GM12878 (cell line): ENCODE data around the gene PCYT1B.

Experiments used
- BCL11A ChIP-seq: IDR thresholded peaks from 2 replicates; pipeline ENCODE4 v1.6.1; 2011; ENCODE audit warnings: low read depth, low read length
- CREB1 ChIP-seq: IDR thresholded peaks from 2 replicates; pipeline ENCODE4 v1.6.1; 2012; ENCODE audit warnings: low read depth, mild to moderate bottlenecking, inconsistent platforms
- CTCF ChIP-seq, 3 experiments: IDR thresholded peaks in 2 of 3; conservative IDR thresholded peaks in 1 of 3; 2 replicates each; pipeline ENCODE4 v1.5.1; 2011; ENCODE audit warnings: low read depth in 3 of 3, low read length in 3 of 3, mild to moderate bottlenecking in 3 of 3, control low read depth in 2 of 3, moderate library complexity in 2 of 3, inconsistent platforms in 1 of 3, mixed read lengths in 1 of 3; ENCODE audit not compliant: control insufficient read depth in 2 of 3, insufficient read depth in 1 of 3; ENCODE audit errors: extremely low read depth in 1 of 3
- EP300 ChIP-seq, 2 experiments: fragments of 150-350 bp in 1 of 2; IDR thresholded peaks; 2 replicates each; pipeline ENCODE4 v1.6.1; 2011 to 2012; ENCODE audit warnings: low read depth in 2 of 2, low read length in 2 of 2, borderline replicate concordance in 1 of 2, improper control_type of control experiment in 1 of 2, inconsistent platforms in 1 of 2; ENCODE audit not compliant: control insufficient read depth in 1 of 2
- FOS ChIP-seq: IDR thresholded peaks from 3 replicates; pipeline ENCODE4 v1.6.1; 2011; ENCODE audit warnings: borderline replicate concordance; ENCODE audit not compliant: insufficient read length; ENCODE audit errors: extremely low read depth
- MYC ChIP-seq: IDR thresholded peaks from 2 replicates; pipeline ENCODE4 v1.6.1; 2011; ENCODE audit warnings: mild to moderate bottlenecking, low read length, moderate library complexity, inconsistent platforms; ENCODE audit not compliant: insufficient read depth, insufficient replicate concordance, insufficient read length, severe bottlenecking
- POLR2A ChIP-seq: IDR thresholded peaks from 2 replicates; pipeline ENCODE4 v1.6.1; 2011; ENCODE audit warnings: low read depth, mild to moderate bottlenecking, low read length
- SPI1 ChIP-seq: IDR thresholded peaks from 2 replicates; pipeline ENCODE4 v1.6.1; 2011; ENCODE audit warnings: low read depth, mild to moderate bottlenecking, low read length, moderate library complexity, borderline replicate concordance; ENCODE audit not compliant: insufficient read depth
- TBL1XR1 ChIP-seq: IDR thresholded peaks from 2 replicates; pipeline ENCODE4 v1.6.1; 2012; ENCODE audit warnings: low read depth, low read length, improper control_type of control experiment
- ZBTB33 ChIP-seq: fragments of 450-650 bp; IDR thresholded peaks from 2 replicates; pipeline ENCODE4 v1.6.1; 2017; ENCODE audit warnings: mild to moderate bottlenecking

- TF ChIP-seq CREB1: no peak
- no peak for TF ChIP-seq FOS
- no peak for TF ChIP-seq POLR2A
- no peak for TF ChIP-seq CTCF (IDR thresholded peaks at IDR 0.05 in 2 of 3, conservative IDR thresholded peaks at IDR 0.05 in 1 of 3; ENCODE audit: control insufficient read depth in 2 of 3, extremely low read depth in 1 of 3, insufficient read depth in 1 of 3, low read depth in 3 of 3, low read length in 3 of 3)
- TF ChIP-seq TBL1XR1: no peak
- TF ChIP-seq MYC: no peak
- no peak for TF ChIP-seq BCL11A
- TF ChIP-seq SPI1: no peak
- TF ChIP-seq ZBTB33: no peak
- no peak for TF ChIP-seq EP300 (IDR thresholded peaks at IDR 0.05; ENCODE audit: borderline replicate concordance in 1 of 2, control insufficient read depth in 1 of 2, low read depth in 2 of 2, low read length in 2 of 2)
Observed at GRCh38 chrX:24696294-24696693, 49.1 kb upstream of the PCYT1B start.
